ENCODE data around the gene RAB8B. TPM values are rescaled to one million over a fixed set of nuclear protein-coding genes. Genes with fewer than 3 reads are reported as not detected.
A peak's percentile ranks its signal among the peaks of the same experiment; 100 is the strongest.

The RAB8B gene
- total and polyA plus RNA-seq, 9 of the 15 experiments (the other 6 are each of a cell fraction or from before 2014, with no cell fraction given): 7.8 to 32.1 (median 24.2) TPM

DNA sequence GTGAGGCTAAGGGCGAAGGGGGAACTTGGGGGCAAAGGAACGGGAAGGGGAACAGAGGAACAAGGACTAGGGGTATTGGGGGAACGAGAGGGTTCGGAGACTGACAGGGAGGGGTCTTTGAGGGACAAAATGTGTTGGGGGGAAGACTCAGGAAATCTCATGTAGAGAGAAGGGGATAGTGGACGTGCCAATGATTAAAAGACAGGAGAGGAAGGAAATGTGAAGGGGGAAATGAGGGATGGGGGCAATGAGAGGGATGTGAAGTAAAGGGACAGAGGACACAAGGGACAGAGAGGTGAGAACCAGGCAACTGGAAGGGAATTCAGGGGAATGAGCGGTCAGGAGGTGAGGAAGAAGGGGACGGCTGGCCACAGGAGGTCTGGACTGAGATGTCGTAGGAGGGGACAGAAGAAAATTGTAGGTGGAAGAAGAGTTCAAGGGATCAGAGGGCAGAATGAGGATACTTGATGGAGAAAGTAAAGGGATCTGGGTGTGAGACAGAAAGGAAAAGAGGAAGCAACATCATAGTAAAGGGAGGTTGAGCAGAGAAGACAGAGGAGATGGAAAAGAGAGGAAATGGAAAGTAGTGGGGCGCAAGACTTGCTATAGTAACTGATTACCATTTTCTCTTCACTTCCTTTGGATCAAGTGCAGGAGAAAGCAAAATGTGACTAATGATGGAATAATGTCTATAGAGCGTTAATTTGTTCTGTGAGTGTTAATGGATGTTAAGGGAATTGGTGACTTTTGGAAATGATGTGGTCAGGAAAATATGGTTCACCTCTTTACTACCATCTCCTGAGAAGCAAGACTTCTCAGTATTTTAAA is 749 bp downstream of the RAB8B start (continued):
- no peak for TF ChIP-seq ZNF280B (CRISPR knock-in tag; IDR thresholded peaks at IDR 0.05)
- no peak for TF ChIP-seq ZNF696 (CRISPR knock-in tag; conservative IDR thresholded peaks at IDR 0.05)
- no peak for TF ChIP-seq ZNF24 (IDR thresholded peaks at IDR 0.05)
- TF ChIP-seq GTF2E2 (tag; IDR thresholded peaks at IDR 0.05): no peak
- no peak for TF ChIP-seq SRSF7 (optimal IDR thresholded peaks at IDR 0.05; ENCODE audit: low read depth, low read length)
- 0 out of 2 replicates have a peak, but pooled peaks have one; percentile 25 for TF ChIP-seq ESRRA (IDR thresholded peaks at IDR 0.05; ENCODE audit: borderline replicate concordance, low read depth)
- TF ChIP-seq BRD9 (IDR thresholded peaks at IDR 0.05; ENCODE audit: low read depth, partially characterized antibody): peak; percentile 82
- TF ChIP-seq ARID2 (IDR thresholded peaks at IDR 0.05): peak; percentile 46; the same call in 1 of the 2 replicates
- TF ChIP-seq PHB (CRISPR knock-in tag; IDR thresholded peaks at IDR 0.05): no peak
- TF ChIP-seq ELF4 (CRISPR knock-in tag; IDR thresholded peaks at IDR 0.05): peak; percentile 62
- no peak; the same call in 1 of the 2 replicates for TF ChIP-seq NFATC3 (IDR thresholded peaks at IDR 0.05)
- 0 out of 2 replicates have a peak, but pooled peaks have one; percentile 19 for TF ChIP-seq THRAP3 (IDR thresholded peaks at IDR 0.05; ENCODE audit: borderline replicate concordance)
- peak; percentile 74 for TF ChIP-seq SMARCE1 (IDR thresholded peaks at IDR 0.05)
- TF ChIP-seq CXXC5 (CRISPR knock-in tag; IDR thresholded peaks at IDR 0.05): no peak
- TF ChIP-seq ELK3 (CRISPR knock-in tag; IDR thresholded peaks at IDR 0.05): no peak
- peak; percentile 29; the same call in 1 of the 2 replicates for TF ChIP-seq DPF2 (IDR thresholded peaks at IDR 0.05)
- TF ChIP-seq, protein P1, sequence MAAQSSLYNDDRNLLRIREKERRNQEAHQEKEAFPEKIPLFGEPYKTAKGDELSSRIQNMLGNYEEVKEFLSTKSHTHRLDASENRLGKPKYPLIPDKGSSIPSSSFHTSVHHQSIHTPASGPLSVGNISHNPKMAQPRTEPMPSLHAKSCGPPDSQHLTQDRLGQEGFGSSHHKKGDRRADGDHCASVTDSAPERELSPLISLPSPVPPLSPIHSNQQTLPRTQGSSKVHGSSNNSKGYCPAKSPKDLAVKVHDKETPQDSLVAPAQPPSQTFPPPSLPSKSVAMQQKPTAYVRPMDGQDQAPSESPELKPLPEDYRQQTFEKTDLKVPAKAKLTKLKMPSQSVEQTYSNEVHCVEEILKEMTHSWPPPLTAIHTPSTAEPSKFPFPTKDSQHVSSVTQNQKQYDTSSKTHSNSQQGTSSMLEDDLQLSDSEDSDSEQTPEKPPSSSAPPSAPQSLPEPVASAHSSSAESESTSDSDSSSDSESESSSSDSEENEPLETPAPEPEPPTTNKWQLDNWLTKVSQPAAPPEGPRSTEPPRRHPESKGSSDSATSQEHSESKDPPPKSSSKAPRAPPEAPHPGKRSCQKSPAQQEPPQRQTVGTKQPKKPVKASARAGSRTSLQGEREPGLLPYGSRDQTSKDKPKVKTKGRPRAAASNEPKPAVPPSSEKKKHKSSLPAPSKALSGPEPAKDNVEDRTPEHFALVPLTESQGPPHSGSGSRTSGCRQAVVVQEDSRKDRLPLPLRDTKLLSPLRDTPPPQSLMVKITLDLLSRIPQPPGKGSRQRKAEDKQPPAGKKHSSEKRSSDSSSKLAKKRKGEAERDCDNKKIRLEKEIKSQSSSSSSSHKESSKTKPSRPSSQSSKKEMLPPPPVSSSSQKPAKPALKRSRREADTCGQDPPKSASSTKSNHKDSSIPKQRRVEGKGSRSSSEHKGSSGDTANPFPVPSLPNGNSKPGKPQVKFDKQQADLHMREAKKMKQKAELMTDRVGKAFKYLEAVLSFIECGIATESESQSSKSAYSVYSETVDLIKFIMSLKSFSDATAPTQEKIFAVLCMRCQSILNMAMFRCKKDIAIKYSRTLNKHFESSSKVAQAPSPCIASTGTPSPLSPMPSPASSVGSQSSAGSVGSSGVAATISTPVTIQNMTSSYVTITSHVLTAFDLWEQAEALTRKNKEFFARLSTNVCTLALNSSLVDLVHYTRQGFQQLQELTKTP (IDR thresholded peaks at IDR 0.05; ENCODE audit: low read depth in 1 of 2, partially characterized antibody in 2 of 2): peak; percentile 53 to 61
- no peak for TF ChIP-seq PHB2 (IDR thresholded peaks at IDR 0.05; ENCODE audit: low read depth)
- TF ChIP-seq ZNF124 (CRISPR knock-in tag; IDR thresholded peaks at IDR 0.05): no peak
- no peak for TF ChIP-seq ATF7 (IDR thresholded peaks at IDR 0.05)
- TF ChIP-seq JUND (IDR thresholded peaks at IDR 0.05; ENCODE audit: borderline replicate concordance, low read depth, low read length): no peak
- no peak for TF ChIP-seq JUND (tag; IDR thresholded peaks at IDR 0.05; ENCODE audit: borderline replicate concordance, low read depth, low read length)
- TF ChIP-seq OTX1 (CRISPR knock-in tag; IDR thresholded peaks at IDR 0.05): peak; percentile 74; the same call in 1 of the 2 replicates
- no peak for TF ChIP-seq MCM2 (IDR thresholded peaks at IDR 0.05; ENCODE audit: low read depth)
- TF ChIP-seq TSC22D4 (tag; IDR thresholded peaks at IDR 0.05): peak; percentile 76; the same call in 1 of the 2 replicates
